HepG2 (cell line): ENCODE measurements around the gene MRM1. TPM values are rescaled to one million over a fixed set of nuclear protein-coding genes. Genes with fewer than 3 reads are reported as not detected.

Experiments used
- ATAC-seq: fragments of 200-7000 bp; cut with Tn5 transposase; 3 replicates; pipeline ENCODE4 v1.9.1; 2020; ENCODE audit warnings: mild to moderate bottlenecking, moderate library complexity
- BruUV-seq: library from RNA; stranded (reverse); fragments of 400-500 nt; replicated peaks from 2 replicates; lab custom pipeline; 2021; lab: Mats Ljungman, UMichigan
- CTCF ChIA-PET: fragments of 300-600 bp; formaldehyde crosslinking; extraction: SDS; loops from one replicate; lab custom pipeline; 2021; ENCODE audit warnings: low total read pairs, inconsistent platforms, low intra/inter-chr PET ratio; lab: Yijun Ruan, JAX
- POLR2A ChIA-PET: fragments of 350-600 bp; sonication (Branson Sonifier 250); formaldehyde crosslinking; loops from one replicate; lab custom pipeline; 2020; ENCODE audit warnings: antibody characterized with exemption, inconsistent platforms; lab: Yijun Ruan, JAX
- DNase-seq: peaks from one replicate; pipeline ENCODE4 v3.0.0-alpha.2; 2015; ENCODE audit warnings: low spot score
- FAIRE-seq: peaks from 3 replicates; lab custom pipeline; 2011; peaks lifted over from hg19 to GRCh38; lab: Jason Lieb, UNC
- H2AFZ ChIP-seq: one replicate; pipeline ENCODE4 v1.6.1; 2011; ENCODE audit warnings: low read length, inconsistent platforms
- H3K27ac ChIP-seq: fragments of 300-600 bp; 3 replicates; pipeline ENCODE4 v1.8.0; 2011; ENCODE audit warnings: mixed run types, mild to moderate bottlenecking, mixed read lengths, low read length, inconsistent platforms; ENCODE audit not compliant: insufficient read depth; ENCODE audit errors: extremely low read length
- H3K27me3 ChIP-seq, 2 experiments: fragments of 200-600 bp in 1 of 2; 2 replicates in 1 of 2; 3 replicates in 1 of 2; pipeline versions ENCODE4 v1.6.0 to v1.8.0; 2011; ENCODE audit warnings: low read length in 2 of 2, mild to moderate bottlenecking in 2 of 2, moderate library complexity in 2 of 2, inconsistent platforms in 1 of 2; ENCODE audit not compliant: insufficient read depth in 2 of 2, control insufficient read depth in 1 of 2
- H3K36me3 ChIP-seq, 2 experiments: fragments of 200-600 bp in 1 of 2; replicated peaks in 1 of 2; 2 replicates in 1 of 2; 3 replicates in 1 of 2; pipeline versions ENCODE4 v1.5.1 to v1.8.0; 2011; ENCODE audit warnings: low read length in 2 of 2, inconsistent platforms in 1 of 2; ENCODE audit not compliant: insufficient read depth in 2 of 2, control insufficient read depth in 1 of 2
- H3K4me1 ChIP-seq: 2 replicates; pipeline ENCODE4 v1.5.1; 2012; ENCODE audit warnings: low read length, inconsistent platforms; ENCODE audit not compliant: insufficient read depth
- H3K4me2 ChIP-seq: 2 replicates; pipeline ENCODE4 v1.6.0; 2011; ENCODE audit warnings: low read depth, low read length, inconsistent platforms
- H3K4me3 ChIP-seq, 3 experiments: fragments of 200-600 bp in 1 of 3; sonication (generic), shearing (Covaris generic) in 1 of 3; replicated peaks in 1 of 3; 2 replicates each; pipeline ENCODE4 v1.5.1; 2011 to 2016; ENCODE audit warnings: low read length in 3 of 3, inconsistent platforms in 2 of 3, low read depth in 2 of 3, mild to moderate bottlenecking in 2 of 3, control low read depth in 1 of 3, mixed read lengths in 1 of 3; ENCODE audit not compliant: insufficient read depth in 1 of 3
- H3K79me2 ChIP-seq: one replicate; pipeline ENCODE4 v1.6.1; 2011; ENCODE audit warnings: low read length, inconsistent platforms; ENCODE audit not compliant: insufficient read depth
- H3K9ac ChIP-seq: 2 replicates; pipeline ENCODE4 v1.6.0; 2011; ENCODE audit warnings: mild to moderate bottlenecking, low read depth, low read length, inconsistent platforms; ENCODE audit not compliant: insufficient read depth
- H3K9me3 ChIP-seq: 2 replicates; pipeline ENCODE4 v1.5.1; 2012; ENCODE audit warnings: mild to moderate bottlenecking, low read length
- H4K20me1 ChIP-seq: 2 replicates; pipeline ENCODE4 v1.6.0; 2011; ENCODE audit warnings: inconsistent platforms, mild to moderate bottlenecking, low read length, moderate library complexity; ENCODE audit not compliant: insufficient read depth
- ATF1 ChIP-seq: IDR thresholded peaks from 2 replicates; pipeline ENCODE4 v1.6.1; 2016; ENCODE audit warnings: mild to moderate bottlenecking, control low read depth
- CHCHD3 ChIP-seq: sonication (generic); formaldehyde crosslinking; IDR thresholded peaks from 2 replicates; pipeline ENCODE4 v1.8.0; 2022; ENCODE audit warnings: mild to moderate bottlenecking, missing genetic modification reagents, moderate library complexity
- DNMT3B ChIP-seq: conservative IDR thresholded peaks from 2 replicates; pipeline ENCODE4 v1.6.1; 2016; ENCODE audit warnings: missing biosample characterization, control low read depth
- DZIP1 ChIP-seq: sonication (generic); formaldehyde crosslinking; IDR thresholded peaks from 2 replicates; pipeline ENCODE4 v1.5.0; 2020; ENCODE audit warnings: mild to moderate bottlenecking, missing genetic modification reagents
- HNRNPK ChIP-seq: fragments of 200-400 bp; formaldehyde crosslinking; IDR thresholded peaks from 2 replicates; pipeline ENCODE4 v1.6.1; 2018; ENCODE audit warnings: low read length, low read depth, moderate library complexity, mild to moderate bottlenecking; ENCODE audit not compliant: poor library complexity, severe bottlenecking
- HNRNPLL ChIP-seq: fragments of 200-400 bp; formaldehyde crosslinking; IDR thresholded peaks from 2 replicates; pipeline ENCODE4 v1.6.1; 2017; ENCODE audit warnings: mild to moderate bottlenecking, low read depth, low read length; ENCODE audit not compliant: poor library complexity, severe bottlenecking
- MBNL3 ChIP-seq: fragments of 250-450 bp; sonication (Bioruptor Pico); conservative IDR thresholded peaks from 2 replicates; pipeline ENCODE4 v1.8.0; 2022; ENCODE audit warnings: mild to moderate bottlenecking, inconsistent platforms
- MLXIP ChIP-seq: sonication (generic); formaldehyde crosslinking; IDR thresholded peaks from 2 replicates; pipeline ENCODE4 v1.9.0; 2021; ENCODE audit warnings: missing genetic modification reagents, borderline replicate concordance
- NFKBIZ ChIP-seq: IDR thresholded peaks from 2 replicates; pipeline ENCODE4 v1.6.1; 2018; ENCODE audit warnings: missing genetic modification reagents, missing compliant biosample characterization
- NR3C1 ChIP-seq: sonication (generic); formaldehyde crosslinking; IDR thresholded peaks from 2 replicates; pipeline ENCODE4 v1.4.0; 2020; ENCODE audit warnings: missing genetic modification reagents
- SP4 ChIP-seq: sonication (generic); formaldehyde crosslinking; IDR thresholded peaks from 2 replicates; pipeline ENCODE4 v1.8.1; 2023; ENCODE audit warnings: mild to moderate bottlenecking, missing genetic modification reagents
- STAG1 ChIP-seq: sonication (generic); formaldehyde crosslinking; IDR thresholded peaks from 2 replicates; pipeline ENCODE4 v1.4.0; 2020; ENCODE audit warnings: missing genetic modification reagents
- ZEB1 ChIP-seq: IDR thresholded peaks from 2 replicates; pipeline ENCODE4 v1.6.1; 2012; ENCODE audit warnings: mild to moderate bottlenecking, low read depth, inconsistent platforms; ENCODE audit not compliant: insufficient replicate concordance
- ZMYM3 ChIP-seq: sonication (generic); formaldehyde crosslinking; IDR thresholded peaks from 2 replicates; pipeline ENCODE4 v1.5.1; 2020; ENCODE audit warnings: mild to moderate bottlenecking, missing genetic modification reagents
- ZNF143 ChIP-seq: sonication (generic); formaldehyde crosslinking; IDR thresholded peaks from 2 replicates; pipeline ENCODE4 v1.4.0; 2020; ENCODE audit warnings: missing genetic modification reagents
- ZNF160 ChIP-seq: sonication (generic); formaldehyde crosslinking; IDR thresholded peaks from 2 replicates; pipeline ENCODE4 v1.8.0; 2022; ENCODE audit warnings: mild to moderate bottlenecking, inconsistent platforms, missing genetic modification reagents
- ZNF251 ChIP-seq: sonication (generic); formaldehyde crosslinking; IDR thresholded peaks from 2 replicates; pipeline ENCODE4 v1.9.0; 2021; ENCODE audit warnings: mild to moderate bottlenecking, missing genetic modification reagents
- ZNF33A ChIP-seq: sonication (generic); formaldehyde crosslinking; IDR thresholded peaks from 2 replicates; pipeline ENCODE4 v1.5.1; 2020; ENCODE audit warnings: missing genetic modification reagents, mild to moderate bottlenecking, moderate library complexity, borderline replicate concordance
- ZNF841 ChIP-seq: sonication (generic); formaldehyde crosslinking; IDR thresholded peaks from 2 replicates; pipeline ENCODE4 v1.8.1; 2023; ENCODE audit warnings: missing genetic modification reagents, borderline replicate concordance
- WGBS: methylation state at CpG from one replicate; pipeline ENCODE4 v1.1.6; 2017; ENCODE audit warnings: low lambda C conversion rate; 5-methylcytosine and 5-hydroxymethylcytosine counted together
- in situ Hi-C: cut with HindIII; loops from 2 replicates; pipeline ENCODE4 v1.10.0; 2017; ENCODE audit warnings: low pct_unique_long_range_greater_than_20kb; ENCODE audit not compliant: extremely low pct_ligation_motif_present
- intact Hi-C: fragments of 100-400 bp; cut with micrococcal nuclease; formaldehyde crosslinking; loops from one replicate; pipeline ENCODE4 v1.10.0; 2022; ENCODE audit not compliant: unreplicated experiment
- polyA plus RNA-seq, 8 experiments: library from polyadenylated mRNA; depleted of rRNA in 3 of 8; stranded (reverse) in 7 of 8; unstranded in 1 of 8; fragments of >200 nt; fragmentation: Illumina TruSeq in 4 of 8; extraction: Trizol in 4 of 8; gene quantifications; 2 replicates each; pipeline versions ENCODE4 v1.2.1 to v1.2.3, GENCODE V29; 2011 to 2016; ENCODE audit warnings: low read depth in 4 of 8, missing spikeins in 1 of 8, mixed read lengths in 1 of 8; ENCODE audit not compliant: insufficient read depth in 1 of 8
- total RNA-seq, 5 experiments: library from RNA; depleted of rRNA; stranded (reverse); fragments of >200 nt; fragmentation: Illumina TruSeq; extraction: Trizol; gene quantifications; 2 replicates each; pipeline ENCODE4 v1.2.3, GENCODE V29; 2016; ENCODE audit warnings: low read depth in 1 of 5

MRM1 gene
- total and polyA plus RNA-seq, 2 of the 13 experiments (the other 11 are each of a cell fraction or from before 2014, with no cell fraction given), result 4.1 to 11.3 TPM

GRCh38 chr17:36657390-36657762 is 56.0 kb downstream of the MRM1 start (continued):
- TF ChIP-seq MLXIP (CRISPR knock-in tag) (no peak), ZMYM3 (no peak), DNMT3B (no peak), DZIP1 (CRISPR knock-in tag) (no peak), ATF1 (CRISPR knock-in tag) (no peak)
- TF ChIP-seq, all 625 proteins: peak for 0

GRCh38 chr17:36657763-36658490 is 56.5 kb downstream of the MRM1 start:
- no peaks in the 10 kb centered on the region for H3K36me3 ChIP-seq
- H3K79me2 ChIP-seq, result no peaks in the 10 kb centered on the region
- no peaks in the 10 kb centered on the region for H3K9me3 ChIP-seq
- peak overlapping the region; percentile 79 for H3K4me2 ChIP-seq
- H4K20me1 ChIP-seq, result no peaks in the 10 kb centered on the region
- no peak for FAIRE-seq
- no peak overlapping the region for H3K9ac ChIP-seq
- POLR2A ChIA-PET, result no interaction called here
- peaks cover 11% of the 10 kb centered on the region; the same call in 1 of the 2 replicates for H3K4me1 ChIP-seq
- peak; percentile 59 for ATAC-seq
- CTCF ChIA-PET, result no interaction called here
- BruUV-seq, result no TSS peak
- intact Hi-C loops (no loop called here), in situ Hi-C loops (no loop called here)
- no peak for DNase-seq
- no peak overlapping the region for H3K27ac ChIP-seq
- 5% methylated on average over 20 of the region's 57 CpGs for WGBS
- H3K4me3 ChIP-seq, result peak overlapping the region; percentile 37 to 69 (median 51); a peak in 4 of 6 replicates
- peaks cover 9 to 71% of the 10 kb centered on the region in 2 experiments for H3K27me3 ChIP-seq
- H2AFZ ChIP-seq, result no peak overlapping the region
- TF ChIP-seq ZNF251 (CRISPR knock-in tag) (no peak), SP4 (CRISPR knock-in tag) (no peak), STAG1 (CRISPR knock-in tag) (peak; percentile 37), CHCHD3 (no peak), MBNL3 (CRISPR knock-in tag) (no peak), HNRNPLL (peak; percentile 13), ZEB1 (no peak), ZNF160 (no peak), HNRNPK (peak; percentile 87), ZNF33A (no peak), ZNF841 (CRISPR knock-in tag) (no peak), NR3C1 (CRISPR knock-in tag) (no peak), NFKBIZ (CRISPR knock-in tag) (no peak), ZNF143 (no peak)
